ENCODE results near the gene MMP27.

MMP27 gene

GRCh38 chr11:102664001-102664752, 41.4 kb downstream of the MMP27 start:
- ATAC-seq (peak; percentile 64), DNase-seq (ENCODE audit: low spot score in 2 of 2) (no peak)
- no peaks in the 10 kb centered on the region for H3K4me1 Mint-ChIP-seq
- no peaks in the 10 kb centered on the region for H3K9me3 Mint-ChIP-seq
- H3K27ac Mint-ChIP-seq = no peak overlapping the region
- no peaks in the 10 kb centered on the region for H3K36me3 Mint-ChIP-seq
- no peak overlapping the region for H3K4me3 Mint-ChIP-seq

GRCh38 chr11:102662607-102663006, 43.0 kb downstream of the MMP27 start:
- no peaks in the 10 kb centered on the region for H3K9me3 Mint-ChIP-seq
- H3K36me3 Mint-ChIP-seq = no peaks in the 10 kb centered on the region
- H3K4me1 Mint-ChIP-seq = no peaks in the 10 kb centered on the region
- ATAC-seq (no peak), DNase-seq (ENCODE audit: low spot score in 2 of 2) (no peak)
- no peak overlapping the region for H3K4me3 Mint-ChIP-seq
- H3K27ac Mint-ChIP-seq = no peak overlapping the region

GRCh38 chr11:102661040-102661439, 44.5 kb downstream of the MMP27 start:
- no peak overlapping the region for H3K27ac Mint-ChIP-seq
- no peak overlapping the region for H3K4me3 Mint-ChIP-seq
- no peaks in the 10 kb centered on the region for H3K4me1 Mint-ChIP-seq
- H3K36me3 Mint-ChIP-seq = no peaks in the 10 kb centered on the region
- H3K9me3 Mint-ChIP-seq = no peaks in the 10 kb centered on the region
- ATAC-seq (no peak), DNase-seq (ENCODE audit: low spot score in 2 of 2) (no peak)

- ATAC-seq = no peak
- DNase-seq (ENCODE audit: low spot score in 2 of 2) = no peak
- Mint-ChIP-seq H3K27ac (no peak overlapping the region), H3K4me1 (no peaks in the 10 kb centered on the region), H3K36me3 (no peaks in the 10 kb centered on the region), H3K4me3 (no peak overlapping the region), H3K9me3 (peaks cover 3% of the 10 kb centered on the region)
These were observed 49.0 kb downstream of the MMP27 start for GRCh38 chr11:102656528-102656927.

GRCh38 chr11:102655547-102655946, 50.0 kb downstream of the MMP27 start:
- Mint-ChIP-seq H3K36me3 (no peaks in the 10 kb centered on the region), H3K4me3 (no peak overlapping the region), H3K9me3 (peaks cover 3% of the 10 kb centered on the region), H3K4me1 (no peaks in the 10 kb centered on the region), H3K27ac (no peak overlapping the region)
- DNase-seq (ENCODE audit: low spot score in 2 of 2) = no peak
- ATAC-seq = no peak

- Mint-ChIP-seq H3K4me1 (no peaks in the 10 kb centered on the region), H3K9me3 (peaks cover 3% of the 10 kb centered on the region), H3K4me3 (no peak overlapping the region), H3K27ac (no peak overlapping the region), H3K36me3 (no peaks in the 10 kb centered on the region)
- DNase-seq (ENCODE audit: low spot score in 2 of 2) (no peak), ATAC-seq (no peak)
These were observed 50.8 kb downstream of the MMP27 start for GRCh38 chr11:102654761-102655160.

- no peak overlapping the region for H3K4me3 Mint-ChIP-seq
- ATAC-seq (peak; percentile 71), DNase-seq (ENCODE audit: low spot score in 2 of 2) (no peak)
- peaks cover 3% of the 10 kb centered on the region for H3K9me3 Mint-ChIP-seq
- no peaks in the 10 kb centered on the region for H3K36me3 Mint-ChIP-seq
- H3K27ac Mint-ChIP-seq = no peak overlapping the region
- no peaks in the 10 kb centered on the region for H3K4me1 Mint-ChIP-seq
These were observed 51.8 kb downstream of the MMP27 start for GRCh38 chr11:102653744-102654291.

GRCh38 chr11:102647430-102647829, 58.1 kb downstream of the MMP27 start:
- Mint-ChIP-seq H3K27ac (no peak overlapping the region), H3K4me3 (no peak overlapping the region), H3K36me3 (no peaks in the 10 kb centered on the region), H3K9me3 (no peaks in the 10 kb centered on the region), H3K4me1 (no peaks in the 10 kb centered on the region)
- ATAC-seq = no peak
- DNase-seq (ENCODE audit: low spot score in 2 of 2) = no peak

GRCh38 chr11:102643941-102644340, 61.6 kb downstream of the MMP27 start:
- H3K27ac Mint-ChIP-seq = no peak overlapping the region
- ATAC-seq (no peak), DNase-seq (ENCODE audit: low spot score in 2 of 2) (no peak)
- H3K9me3 Mint-ChIP-seq = no peaks in the 10 kb centered on the region
- no peaks in the 10 kb centered on the region for H3K36me3 Mint-ChIP-seq
- H3K4me3 Mint-ChIP-seq = no peak overlapping the region
- H3K4me1 Mint-ChIP-seq = no peaks in the 10 kb centered on the region
